GM12878 (cell line): ENCODE data around the gene FBXO3. TPM values are rescaled to one million over a fixed set of nuclear protein-coding genes. Genes with fewer than 3 reads are reported as not detected.
"Not testable (repeated sequence)": the region's sequence is repeated elsewhere in the genome, so short reads cannot be mapped to it uniquely, and the experiment has no call there.

Experiments
- ATAC-seq: fragments of 200-7000 bp; cut with Tn5 transposase; 3 replicates; pipeline ENCODE4 v1.9.1; 2020; ENCODE audit warnings: mild to moderate bottlenecking, moderate library complexity
- BruUV-seq: library from RNA; stranded (reverse); fragments of 400-500 nt; replicated peaks from 2 replicates; lab custom pipeline; 2021; lab: Mats Ljungman, UMichigan
- CTCF ChIA-PET: fragments of 300-600 bp; sonication (Branson Sonifier 250); formaldehyde crosslinking; extraction: SDS; loops from one replicate; lab custom pipeline; 2021; ENCODE audit warnings: inconsistent platforms; lab: Yijun Ruan, JAX
- POLR2A ChIA-PET: fragments of 350-600 bp; formaldehyde crosslinking; extraction: SDS; loops from one replicate; lab custom pipeline; 2021; ENCODE audit warnings: inconsistent platforms; lab: Charles Lee
- RAD21 ChIA-PET: fragments of 300-600 bp; sonication (Branson Sonifier 250); formaldehyde crosslinking; loops from one replicate; lab custom pipeline; 2023; ENCODE audit warnings: antibody characterized with exemption; ENCODE audit not compliant: unreplicated experiment; lab: Charles Lee
- SMC1A ChIA-PET: fragments of 300-600 bp; sonication (Branson Sonifier 250); formaldehyde crosslinking; loops from one replicate; lab custom pipeline; 2023; ENCODE audit not compliant: unreplicated experiment, uncharacterized antibody; lab: Charles Lee
- DNase-seq: peaks from one replicate; pipeline ENCODE4 v3.0.0-alpha.2; 2011; ENCODE audit warnings: low read depth, low spot score
- FAIRE-seq: peaks from 3 replicates; lab custom pipeline; 2011; peaks lifted over from hg19 to GRCh38; lab: Jason Lieb, UNC
- H2AFZ ChIP-seq: 2 replicates; pipeline ENCODE4 v1.6.0; 2011; ENCODE audit warnings: low read depth, low read length, control low read depth; ENCODE audit not compliant: control insufficient read depth
- H3K27ac ChIP-seq: 2 replicates; pipeline ENCODE4 v1.5.1; 2011; ENCODE audit warnings: control low read depth; ENCODE audit not compliant: control insufficient read depth, insufficient read depth
- H3K27me3 ChIP-seq, 2 experiments: replicated peaks in 1 of 2; 2 replicates each; pipeline versions ENCODE4 v1.6.0 to v1.6.1; 2011; ENCODE audit warnings: low read length in 1 of 2; ENCODE audit not compliant: control insufficient read depth in 2 of 2, insufficient read depth in 2 of 2
- H3K36me3 ChIP-seq, 2 experiments: 2 replicates each; pipeline ENCODE4 v1.5.1; 2011; ENCODE audit warnings: low read length in 1 of 2; ENCODE audit not compliant: control insufficient read depth in 2 of 2, insufficient read depth in 2 of 2
- H3K4me1 ChIP-seq: 2 replicates; pipeline ENCODE4 v1.6.1; 2011; ENCODE audit warnings: mild to moderate bottlenecking, low read length, moderate library complexity, mixed read lengths; ENCODE audit not compliant: control insufficient read depth, insufficient read depth
- H3K4me2 ChIP-seq: 2 replicates; pipeline ENCODE4 v1.6.0; 2011; ENCODE audit warnings: control low read depth; ENCODE audit not compliant: control insufficient read depth, insufficient read depth
- H3K4me3 ChIP-seq: fragments of 200-600 bp; sonication (generic); 2 replicates; pipeline ENCODE4 v1.5.1; 2016
- H3K79me2 ChIP-seq: 2 replicates; pipeline ENCODE4 v1.6.0; 2011; ENCODE audit warnings: low read length; ENCODE audit not compliant: control insufficient read depth, insufficient read depth
- H3K9ac ChIP-seq: 2 replicates; pipeline ENCODE4 v1.8.0; 2011; ENCODE audit warnings: low read length, control low read depth, mixed read lengths; ENCODE audit not compliant: control insufficient read depth, insufficient read depth
- H3K9me3 ChIP-seq: replicated peaks from 3 replicates; pipeline ENCODE4 v1.5.1; 2011; ENCODE audit warnings: mild to moderate bottlenecking, low read length; ENCODE audit not compliant: control insufficient read depth, insufficient read depth
- H4K20me1 ChIP-seq: 2 replicates; pipeline ENCODE4 v1.6.0; 2011; ENCODE audit not compliant: control insufficient read depth, insufficient read depth
- ATF7 ChIP-seq: fragments of 450-650 bp; IDR thresholded peaks from 2 replicates; pipeline ENCODE4 v1.6.1; 2016; ENCODE audit warnings: low read depth, mild to moderate bottlenecking
- EGR1 ChIP-seq, 2 experiments: IDR thresholded peaks; 1 replicate in 1 of 2; 2 replicates in 1 of 2; pipeline ENCODE4 v1.6.1; 2011 to 2012; ENCODE audit warnings: low read depth in 2 of 2, low read length in 2 of 2, borderline replicate concordance in 1 of 2, mild to moderate bottlenecking in 1 of 2, moderate library complexity in 1 of 2
- GATAD2B ChIP-seq: fragments of 450-650 bp; conservative IDR thresholded peaks from 2 replicates; pipeline ENCODE4 v1.6.1; 2017; ENCODE audit warnings: low read depth, mild to moderate bottlenecking, moderate library complexity
- NFIC ChIP-seq: IDR thresholded peaks from 2 replicates; pipeline ENCODE4 v1.6.1; 2012; ENCODE audit warnings: low read depth, mild to moderate bottlenecking, inconsistent platforms, low read length, moderate library complexity
- SMARCA5 ChIP-seq: fragments of 450-650 bp; IDR thresholded peaks from 2 replicates; pipeline ENCODE4 v1.6.1; 2017; ENCODE audit warnings: mild to moderate bottlenecking
- SUPT20H ChIP-seq: IDR thresholded peaks from 2 replicates; pipeline ENCODE4 v1.6.1; 2011; ENCODE audit warnings: low read depth, mild to moderate bottlenecking, low read length, moderate library complexity, borderline replicate concordance; ENCODE audit not compliant: control insufficient read depth
- ZNF622 ChIP-seq: fragments of 450-650 bp; IDR thresholded peaks from 2 replicates; pipeline ENCODE4 v1.6.1; 2017; ENCODE audit warnings: mild to moderate bottlenecking, inconsistent platforms
- WGBS: methylation state at CpG from one replicate; pipeline ENCODE4 v1.1.6; 2016; ENCODE audit warnings: low lambda C conversion rate; ENCODE audit not compliant: insufficient replicate concordance, insufficient coverage; ENCODE audit errors: missing lambda C conversion rate; 5-methylcytosine and 5-hydroxymethylcytosine counted together
- in situ Hi-C: fragments of 300-500 bp; cut with MboI; formaldehyde crosslinking; loops from 9 replicates; pipeline ENCODE4 v1.14.3; 2018; ENCODE audit warnings: mixed read lengths
- intact Hi-C: fragments of 100-400 bp; cut with micrococcal nuclease; formaldehyde crosslinking; loops from one replicate; pipeline ENCODE4 v1.14.2; 2022; ENCODE audit not compliant: unreplicated experiment
- polyA plus RNA-seq, 11 experiments: library from polyadenylated mRNA; depleted of rRNA in 4 of 11; unstranded in 6 of 11; stranded (reverse) in 5 of 11; fragments of >200 nt; fragmentation: Nextera tagmentation in 4 of 11; fragmentation: Illumina TruSeq in 1 of 11; extraction: Ambion mirVana in 4 of 11; extraction: Trizol in 1 of 11; gene quantifications; 1 replicate in 1 of 11; 2 replicates in 10 of 11; pipeline versions ENCODE4 v1.2.1 to v1.2.3, GENCODE V29; 2011 to 2016; ENCODE audit warnings: inconsistent platforms in 2 of 11, missing spikeins in 2 of 11, low read depth in 1 of 11
- total RNA-seq, 4 experiments: library from RNA; depleted of rRNA in 3 of 4; stranded (reverse); fragments of >200 nt in 3 of 4; fragmentation: Illumina TruSeq in 1 of 4; extraction: Trizol in 1 of 4; gene quantifications; 2 replicates each; pipeline versions ENCODE4 v1.2.1 to v1.2.3, GENCODE V29; 2013 to 2021
- TF ChIP-seq, protein P1 (sequence below): fragments of 450-650 bp; IDR thresholded peaks from 2 replicates; pipeline ENCODE4 v1.6.1; 2018; ENCODE audit warnings: mild to moderate bottlenecking, low read depth, moderate library complexity; ENCODE audit not compliant: partially characterized antibody
- TF ChIP-seq, protein P2 (sequence below): fragments of 150-350 bp; IDR thresholded peaks from 2 replicates; pipeline ENCODE4 v1.6.1; 2016; ENCODE audit warnings: low read depth, low read length

The FBXO3 gene
- total and polyA plus RNA-seq, 10 of the 15 experiments (the other 5 are each of a cell fraction or from before 2014, with no cell fraction given): 8.9 to 33.4 (median 13.8) TPM

DNA sequence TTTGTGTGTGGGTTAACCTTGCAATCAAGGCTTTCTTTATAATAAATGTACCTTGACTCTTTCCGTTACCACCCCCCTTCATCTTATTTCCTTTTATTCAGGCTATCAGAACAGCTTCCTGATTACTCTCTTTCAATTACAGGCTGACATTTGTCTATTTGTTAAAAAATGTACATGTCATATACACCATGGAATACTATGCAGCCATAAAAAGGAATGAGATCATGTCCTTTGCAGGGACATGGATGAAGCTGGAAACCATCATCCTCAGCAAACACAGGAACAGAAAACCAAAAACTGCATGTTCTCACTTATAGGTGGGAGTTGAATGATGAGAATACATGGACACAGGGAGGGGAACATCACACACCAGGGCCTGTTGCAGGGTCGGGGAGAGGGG lies 13.8 kb upstream of the FBXO3 start:
- H3K4me2 ChIP-seq, H3K27ac ChIP-seq, H3K4me3 ChIP-seq, H3K4me1 ChIP-seq, H3K9ac ChIP-seq, BruUV-seq, H3K9me3 ChIP-seq, H4K20me1 ChIP-seq, POLR2A ChIA-PET, intact Hi-C loops, DNase-seq, H2AFZ ChIP-seq, in situ Hi-C loops, H3K79me2 ChIP-seq, ATAC-seq, FAIRE-seq, H3K36me3 ChIP-seq, H3K27me3 ChIP-seq: not testable (repeated sequence)
- WGBS: 52% methylated on average over 2 of the region's 2 CpGs
- ChIA-PET CTCF (interaction anchor here (1.0 to 2.2 kb wide), 3 partner anchors 19 to 45 kb away, joined by 3 to 7 read pairs (median 3); no protein-coding TSS in a partner anchor), RAD21 (interaction anchor here (2.3 kb wide), 1 partner anchor 46 kb away, joined by 4 read pairs; no protein-coding TSS in a partner anchor), SMC1A (interaction anchor here (0.7 to 1.9 kb wide), 2 partner anchors 16 to 46 kb away, joined by 3 to 5 read pairs; no protein-coding TSS in a partner anchor)

DNA sequence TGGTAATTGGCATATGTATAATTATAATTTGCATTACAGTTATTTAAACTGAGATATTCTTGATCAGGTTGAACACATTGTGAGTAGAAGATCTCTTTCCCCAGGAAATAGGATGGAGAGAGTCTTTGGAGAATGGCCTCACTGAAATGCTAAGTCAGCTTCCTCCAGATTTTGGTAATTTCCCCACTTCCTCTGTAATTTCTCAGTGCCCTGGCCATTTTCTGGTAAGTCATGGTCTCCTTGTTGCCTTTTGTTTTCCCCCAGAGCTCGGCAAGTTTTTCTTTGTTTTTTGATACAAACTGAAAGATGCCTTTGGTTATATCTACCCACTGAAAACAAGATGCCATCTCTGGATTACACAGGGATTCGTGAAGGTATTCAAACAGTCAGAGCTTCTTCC lies 12.8 kb upstream of the FBXO3 start:
- in situ Hi-C loops: no loop called here
- 0% methylated on average over 2 of the region's 2 CpGs for WGBS
- DNase-seq (no peak), ATAC-seq (no peak), FAIRE-seq (no peak)
- H3K4me2 ChIP-seq: no peak overlapping the region
- ChIA-PET POLR2A (no interaction called here), SMC1A (interaction anchor here (1.9 to 2.4 kb wide), 2 partner anchors 10 to 45 kb away, joined by 5 to 9 read pairs; no protein-coding TSS in a partner anchor), CTCF (interaction anchor here (1.0 to 2.2 kb wide), 4 partner anchors 9 to 44 kb away, joined by 3 to 7 read pairs (median 4); no protein-coding TSS in a partner anchor), RAD21 (interaction anchor here (2.3 kb wide), 1 partner anchor 45 kb away, joined by 4 read pairs; no protein-coding TSS in a partner anchor)
- no peaks in the 10 kb centered on the region for H3K36me3 ChIP-seq
- H3K4me3 ChIP-seq: no peak overlapping the region
- intact Hi-C loops: no loop called here
- H2AFZ ChIP-seq: peak overlapping the region; percentile 17; the same call in 1 of the 2 replicates
- no peak overlapping the region for H3K27ac ChIP-seq
- no peaks in the 10 kb centered on the region; a peak in 1 of 4 replicates for H3K27me3 ChIP-seq
- no peaks in the 10 kb centered on the region for H3K79me2 ChIP-seq
- no TSS peak for BruUV-seq
- no peaks in the 10 kb centered on the region; the same call in 1 of the 2 replicates for H3K4me1 ChIP-seq
- H3K9me3 ChIP-seq: no peaks in the 10 kb centered on the region; the same call in 2 of the 3 replicates
- H3K9ac ChIP-seq: no peak overlapping the region
- H4K20me1 ChIP-seq: no peaks in the 10 kb centered on the region
- TF ChIP-seq GATAD2B (no peak), ZNF622 (no peak), ATF7 (no peak), NFIC (no peak), SUPT20H (no peak), EGR1 (IDR thresholded peaks at IDR 0.05; ENCODE audit: borderline replicate concordance in 1 of 2, low read depth in 2 of 2, low read length in 2 of 2) (no peak), SMARCA5 (no peak)
- TF ChIP-seq, protein P1, sequence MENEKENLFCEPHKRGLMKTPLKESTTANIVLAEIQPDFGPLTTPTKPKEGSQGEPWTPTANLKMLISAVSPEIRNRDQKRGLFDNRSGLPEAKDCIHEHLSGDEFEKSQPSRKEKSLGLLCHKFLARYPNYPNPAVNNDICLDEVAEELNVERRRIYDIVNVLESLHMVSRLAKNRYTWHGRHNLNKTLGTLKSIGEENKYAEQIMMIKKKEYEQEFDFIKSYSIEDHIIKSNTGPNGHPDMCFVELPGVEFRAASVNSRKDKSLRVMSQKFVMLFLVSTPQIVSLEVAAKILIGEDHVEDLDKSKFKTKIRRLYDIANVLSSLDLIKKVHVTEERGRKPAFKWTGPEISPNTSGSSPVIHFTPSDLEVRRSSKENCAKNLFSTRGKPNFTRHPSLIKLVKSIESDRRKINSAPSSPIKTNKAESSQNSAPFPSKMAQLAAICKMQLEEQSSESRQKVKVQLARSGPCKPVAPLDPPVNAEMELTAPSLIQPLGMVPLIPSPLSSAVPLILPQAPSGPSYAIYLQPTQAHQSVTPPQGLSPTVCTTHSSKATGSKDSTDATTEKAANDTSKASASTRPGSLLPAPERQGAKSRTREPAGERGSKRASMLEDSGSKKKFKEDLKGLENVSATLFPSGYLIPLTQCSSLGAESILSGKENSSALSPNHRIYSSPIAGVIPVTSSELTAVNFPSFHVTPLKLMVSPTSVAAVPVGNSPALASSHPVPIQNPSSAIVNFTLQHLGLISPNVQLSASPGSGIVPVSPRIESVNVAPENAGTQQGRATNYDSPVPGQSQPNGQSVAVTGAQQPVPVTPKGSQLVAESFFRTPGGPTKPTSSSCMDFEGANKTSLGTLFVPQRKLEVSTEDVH: no peak
- TF ChIP-seq, protein P2, sequence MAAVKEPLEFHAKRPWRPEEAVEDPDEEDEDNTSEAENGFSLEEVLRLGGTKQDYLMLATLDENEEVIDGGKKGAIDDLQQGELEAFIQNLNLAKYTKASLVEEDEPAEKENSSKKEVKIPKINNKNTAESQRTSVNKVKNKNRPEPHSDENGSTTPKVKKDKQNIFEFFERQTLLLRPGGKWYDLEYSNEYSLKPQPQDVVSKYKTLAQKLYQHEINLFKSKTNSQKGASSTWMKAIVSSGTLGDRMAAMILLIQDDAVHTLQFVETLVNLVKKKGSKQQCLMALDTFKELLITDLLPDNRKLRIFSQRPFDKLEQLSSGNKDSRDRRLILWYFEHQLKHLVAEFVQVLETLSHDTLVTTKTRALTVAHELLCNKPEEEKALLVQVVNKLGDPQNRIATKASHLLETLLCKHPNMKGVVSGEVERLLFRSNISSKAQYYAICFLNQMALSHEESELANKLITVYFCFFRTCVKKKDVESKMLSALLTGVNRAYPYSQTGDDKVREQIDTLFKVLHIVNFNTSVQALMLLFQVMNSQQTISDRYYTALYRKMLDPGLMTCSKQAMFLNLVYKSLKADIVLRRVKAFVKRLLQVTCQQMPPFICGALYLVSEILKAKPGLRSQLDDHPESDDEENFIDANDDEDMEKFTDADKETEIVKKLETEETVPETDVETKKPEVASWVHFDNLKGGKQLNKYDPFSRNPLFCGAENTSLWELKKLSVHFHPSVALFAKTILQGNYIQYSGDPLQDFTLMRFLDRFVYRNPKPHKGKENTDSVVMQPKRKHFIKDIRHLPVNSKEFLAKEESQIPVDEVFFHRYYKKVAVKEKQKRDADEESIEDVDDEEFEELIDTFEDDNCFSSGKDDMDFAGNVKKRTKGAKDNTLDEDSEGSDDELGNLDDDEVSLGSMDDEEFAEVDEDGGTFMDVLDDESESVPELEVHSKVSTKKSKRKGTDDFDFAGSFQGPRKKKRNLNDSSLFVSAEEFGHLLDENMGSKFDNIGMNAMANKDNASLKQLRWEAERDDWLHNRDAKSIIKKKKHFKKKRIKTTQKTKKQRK: no peak
